ENCODE results near the gene GSC2.

The GSC2 gene

GRCh38 chr22:19118329-19118880, 31.7 kb downstream of the GSC2 start:
- no peak for DNase-seq

- no peak for DNase-seq
Measured at GRCh38 chr22:19117111-19117512, 33.0 kb downstream of the GSC2 start.

- no peak for DNase-seq
Measured at GRCh38 chr22:19115628-19116027, 34.5 kb downstream of the GSC2 start.

DNA sequence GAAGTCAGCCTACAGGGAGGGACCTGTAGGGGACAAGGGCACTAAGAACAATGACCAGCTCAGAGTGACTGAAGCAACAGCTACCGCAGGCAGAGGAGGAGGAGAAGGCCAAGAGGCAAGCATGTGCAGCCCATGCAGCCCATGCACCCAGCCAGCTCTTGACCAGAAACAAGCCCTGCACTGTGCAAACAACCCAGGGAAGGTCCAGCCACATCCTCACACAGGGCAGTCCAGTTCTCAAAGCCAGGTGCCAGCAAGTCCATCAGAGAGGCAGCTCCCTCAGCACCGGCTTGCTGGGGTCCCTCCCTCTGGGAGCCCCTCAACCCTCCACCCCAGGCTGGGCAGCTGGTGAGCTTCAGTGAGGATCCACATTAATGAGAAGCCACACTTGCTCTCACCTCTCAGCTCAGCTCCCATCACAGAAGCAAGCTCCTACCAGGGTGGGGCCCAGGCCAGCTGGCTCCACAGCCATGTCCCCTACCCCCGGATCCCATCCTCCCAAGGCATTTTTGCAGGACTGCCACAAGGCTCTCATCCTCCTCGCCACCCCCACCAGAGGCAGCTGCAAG, 35.0 kb downstream of the GSC2 start:
- no peak for DNase-seq

DNA sequence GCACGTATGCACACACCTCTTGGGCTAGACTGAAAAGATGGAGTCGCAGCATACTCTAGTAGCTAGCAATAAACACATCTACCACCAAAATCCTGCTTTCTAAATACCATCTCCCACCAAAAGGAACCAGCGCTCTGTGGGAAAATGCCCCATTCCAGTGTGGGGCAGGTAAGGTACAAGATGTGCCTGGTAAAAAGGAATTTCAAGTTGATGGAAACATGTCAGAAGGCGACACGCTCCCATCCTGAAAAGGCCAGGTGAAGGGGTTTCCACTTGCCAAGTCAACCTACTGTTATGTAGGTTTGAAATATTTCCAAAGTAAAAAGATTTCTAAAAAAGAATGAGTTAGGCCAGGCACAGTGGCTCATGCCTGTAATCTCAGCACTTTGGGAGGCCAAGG, 36.7 kb downstream of the GSC2 start:
- DNase-seq = no peak

DNA sequence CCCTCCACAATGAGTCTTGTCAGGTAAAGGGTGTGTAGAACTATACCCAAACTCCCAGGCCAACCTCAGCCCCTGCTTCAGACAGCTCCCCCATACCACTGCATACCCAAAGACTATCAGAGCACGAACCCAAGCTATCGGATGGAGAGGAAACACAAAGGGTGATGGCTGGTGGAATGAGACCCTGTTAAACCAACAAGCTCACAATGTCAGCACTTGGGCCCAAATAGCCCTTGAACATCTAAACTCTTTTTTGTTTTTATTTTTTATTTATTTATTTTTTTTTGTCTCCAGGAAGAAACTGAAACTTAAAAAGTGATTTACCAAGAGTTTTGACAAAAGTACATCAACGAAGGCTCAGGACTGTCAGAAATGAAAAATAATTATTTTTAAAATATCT, 38.5 kb downstream of the GSC2 start:
- DNase-seq = no peak

DNA sequence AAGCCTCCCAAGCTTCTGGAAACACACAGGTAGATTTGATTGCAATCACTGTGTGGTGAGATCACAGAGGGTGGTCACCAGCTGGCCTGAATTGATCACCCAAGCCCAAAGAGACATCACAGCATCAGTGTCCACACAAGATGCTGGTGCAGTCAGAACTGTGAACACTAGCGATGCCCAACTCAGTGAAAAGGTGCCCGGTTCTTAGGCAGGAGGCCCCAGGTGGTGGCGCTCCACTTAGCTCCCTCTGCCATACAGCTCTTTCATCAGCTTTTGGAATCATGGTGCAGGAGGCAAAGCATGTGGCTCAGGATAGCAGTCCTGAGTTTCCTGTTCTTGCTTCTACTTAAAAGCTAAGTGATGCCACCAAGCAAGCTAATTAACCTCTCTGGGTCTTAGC, 39.0 kb downstream of the GSC2 start:
- DNase-seq = no peak

- no peak for DNase-seq
Measured at GRCh38 chr22:19110646-19111045, 39.4 kb downstream of the GSC2 start.

DNA sequence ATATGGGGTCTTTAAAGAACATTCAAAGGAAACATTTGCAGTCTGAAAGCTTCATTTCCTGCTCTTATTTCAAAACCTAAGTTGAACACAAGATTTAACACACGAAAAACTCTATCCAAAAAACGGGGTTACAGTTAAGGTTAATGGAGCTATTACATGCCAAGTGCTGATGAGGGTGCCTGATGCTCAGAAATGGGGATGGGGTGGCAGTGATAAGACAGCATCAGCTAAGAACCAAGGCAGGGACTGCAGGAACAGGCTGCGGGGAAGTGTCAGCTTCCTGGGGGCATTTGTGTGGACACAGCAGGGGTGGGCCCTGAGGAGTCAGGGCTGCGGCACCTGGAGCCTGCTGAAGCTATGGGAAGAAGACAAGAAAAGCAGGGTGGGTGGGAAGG, 40.0 kb downstream of the GSC2 start:
- no peak for DNase-seq

GRCh38 chr22:19109198-19110063, 40.7 kb downstream of the GSC2 start:
- DNase-seq = no peak

GRCh38 chr22:19108807-19109197, 41.3 kb downstream of the GSC2 start:
- DNase-seq = no peak

DNA sequence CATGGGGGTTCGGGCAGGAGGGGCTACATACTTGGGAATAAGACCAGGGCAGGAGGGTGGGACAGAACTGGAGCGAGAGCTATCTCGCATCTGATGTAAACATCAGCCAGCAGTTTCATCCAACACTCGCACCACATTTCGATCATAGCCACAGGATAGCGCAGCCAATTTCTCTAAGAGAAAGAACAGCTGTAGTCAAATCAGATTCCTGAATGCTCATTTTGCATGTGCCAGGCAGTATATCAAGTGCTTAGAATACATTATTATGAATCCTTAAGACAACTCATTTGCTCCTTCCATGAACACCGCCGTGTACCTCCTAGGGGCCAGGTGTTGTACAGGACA, 42.4 kb downstream of the GSC2 start:
- DNase-seq = no peak

DNA sequence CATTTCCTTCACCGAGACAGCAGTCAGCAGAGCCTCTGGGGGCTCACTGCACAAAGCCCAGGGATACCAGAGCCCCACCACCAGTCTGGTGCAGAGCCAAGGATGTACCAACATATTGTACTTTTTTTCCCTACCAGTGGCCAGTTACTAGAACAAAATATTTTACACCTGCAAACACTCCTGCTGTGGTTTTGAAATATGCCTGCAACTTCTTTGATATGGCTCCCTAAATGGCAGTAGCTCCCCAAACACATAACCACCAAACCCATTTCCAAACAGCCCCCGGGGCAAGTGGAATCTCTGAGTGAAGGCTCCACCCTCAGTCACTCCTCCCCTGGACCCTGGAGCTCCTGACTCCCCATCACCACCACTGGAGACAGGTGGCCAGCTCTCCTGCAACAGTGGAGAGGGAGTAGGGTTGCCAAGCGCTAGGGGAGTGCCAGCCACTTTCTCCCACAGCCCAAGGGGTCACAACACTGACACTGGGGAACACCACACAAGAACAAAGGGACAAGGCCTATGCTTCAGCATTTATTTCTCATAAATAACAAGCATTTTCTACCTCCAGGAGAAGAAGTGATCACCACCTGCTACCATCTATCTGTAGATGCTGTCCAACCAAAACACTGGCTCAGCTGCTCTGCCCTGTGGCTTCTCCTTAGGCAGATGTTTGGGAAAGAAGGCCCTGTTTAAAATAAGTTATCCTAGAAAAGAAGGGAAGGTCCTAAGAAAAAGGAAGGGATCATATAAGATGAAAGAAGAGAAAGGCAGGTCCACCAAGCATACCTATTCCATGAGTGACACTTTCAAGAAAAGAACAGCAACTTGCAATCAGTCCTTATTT, 43.0 kb downstream of the GSC2 start:
- no peak for DNase-seq

DNA sequence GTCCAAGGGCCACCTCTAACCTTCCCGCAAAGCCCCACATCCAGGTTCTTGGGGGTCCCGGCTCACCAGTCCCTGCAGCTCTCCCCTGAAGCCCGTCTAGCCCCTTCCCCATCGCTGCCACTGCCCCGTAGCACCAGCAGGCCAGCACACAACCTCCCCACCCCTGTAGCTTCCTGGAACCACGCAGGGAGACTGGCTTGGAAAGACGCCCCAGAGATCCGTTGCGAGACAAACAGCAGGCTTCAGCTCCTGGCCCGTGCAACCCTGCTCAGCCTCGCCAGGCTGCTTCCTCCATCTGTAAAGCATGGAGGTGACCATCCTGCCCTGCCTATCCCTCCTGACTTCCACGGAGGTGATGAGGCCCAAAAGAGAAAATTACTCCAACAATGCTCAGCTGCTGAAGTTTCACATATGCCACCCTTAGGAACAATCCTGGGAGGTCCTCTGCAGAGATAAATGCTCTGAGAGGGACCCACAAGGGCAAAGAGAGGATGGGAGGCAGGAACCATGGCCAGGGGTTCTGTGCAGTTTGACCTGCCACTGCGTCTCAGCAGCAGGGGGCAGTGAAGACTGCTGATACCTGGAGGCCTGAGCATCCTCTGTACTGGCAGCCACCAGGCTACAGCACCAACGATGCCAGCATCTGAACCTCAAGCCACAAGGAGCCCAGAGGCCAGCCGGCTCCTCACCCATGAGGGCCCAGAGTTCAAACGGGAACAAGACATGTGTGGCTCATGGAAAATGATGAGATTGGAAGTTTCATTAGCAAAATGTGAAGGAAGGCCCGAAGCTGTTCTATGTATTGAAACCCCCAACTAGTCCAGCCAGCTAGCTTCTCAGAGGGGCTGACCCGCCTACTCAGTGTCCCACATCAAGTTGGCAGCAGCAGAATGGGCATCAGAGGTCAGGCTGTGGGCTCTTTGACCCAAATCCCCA, 44.0 kb downstream of the GSC2 start:
- no peak for DNase-seq

- DNase-seq = no peak
Measured at GRCh38 chr22:19105456-19105855, 44.6 kb downstream of the GSC2 start.

- DNase-seq = no peak
Measured at GRCh38 chr22:19103880-19104821, 45.9 kb downstream of the GSC2 start.

GRCh38 chr22:19098157-19098556, 51.9 kb downstream of the GSC2 start:
- no peak for DNase-seq

- no peak for DNase-seq
Measured at GRCh38 chr22:19097518-19097917, 52.6 kb downstream of the GSC2 start.

Measured in femur (tissue), 1 donor.